Mesodermal cell (in vitro differentiated cells): ENCODE data around the gene ZNF678.
"Not testable (repeated sequence)": the region's sequence is repeated elsewhere in the genome, so short reads cannot be mapped to it uniquely, and the experiment has no call there.

Source experiments
- H3K27ac ChIP-seq: 2 replicates; pipeline ENCODE4 v1.7.0; 2013; ENCODE audit warnings: mild to moderate bottlenecking, low read depth, low read length, moderate library complexity; ENCODE audit not compliant: severe bottlenecking
- H3K36me3 ChIP-seq: 2 replicates; pipeline ENCODE4 v1.7.1; 2013; ENCODE audit warnings: mild to moderate bottlenecking, low read length, moderate library complexity; ENCODE audit not compliant: control insufficient read depth, insufficient read depth
- H3K4me1 ChIP-seq: one replicate; pipeline ENCODE4 v1.7.1; 2013; ENCODE audit warnings: mild to moderate bottlenecking, low read length; ENCODE audit not compliant: insufficient read depth, control insufficient read depth, poor library complexity, severe bottlenecking
- H3K4me3 ChIP-seq: 2 replicates; pipeline ENCODE4 v1.7.0; 2013; ENCODE audit warnings: low read length, control low read depth, mild to moderate bottlenecking; ENCODE audit not compliant: insufficient read depth, poor library complexity, severe bottlenecking; ENCODE audit errors: extremely low read depth
- H3K9me3 ChIP-seq: 2 replicates; pipeline ENCODE4 v1.7.1; 2013; ENCODE audit warnings: mild to moderate bottlenecking, low read length, moderate library complexity; ENCODE audit not compliant: control insufficient read depth
- WGBS, 2 experiments: methylation state at CpG; one replicate each; pipeline ENCODE4 v1.1.5; 2013; ENCODE audit warnings: missing lambda C conversion rate in 2 of 2; ENCODE audit not compliant: insufficient coverage in 2 of 2; 5-methylcytosine and 5-hydroxymethylcytosine counted together

ZNF678 gene

DNA sequence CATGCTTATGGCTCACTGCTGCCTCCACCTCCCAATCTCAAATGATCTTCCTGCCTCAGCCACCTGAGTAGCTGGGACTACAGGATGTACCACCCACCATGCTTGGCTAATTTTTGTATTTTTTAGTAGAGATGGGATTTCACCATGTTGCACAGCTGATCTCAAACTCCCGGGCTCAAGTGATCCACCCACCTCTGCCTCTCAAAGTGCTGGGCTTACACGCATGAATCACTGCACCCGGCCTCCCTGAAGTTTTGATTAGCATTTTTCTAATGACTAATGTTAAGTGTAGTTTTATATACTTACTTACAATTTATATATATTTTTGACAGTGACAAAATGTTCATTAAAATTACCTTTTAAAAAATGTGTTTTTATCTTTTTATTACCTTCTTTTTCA lies 41.1 kb downstream of the ZNF678 start:
- peaks cover 16% of the 10 kb centered on the region for H3K9me3 ChIP-seq
- WGBS, 2 experiments = no CpG with 5 or more reads among the region's 3 CpGs

DNA sequence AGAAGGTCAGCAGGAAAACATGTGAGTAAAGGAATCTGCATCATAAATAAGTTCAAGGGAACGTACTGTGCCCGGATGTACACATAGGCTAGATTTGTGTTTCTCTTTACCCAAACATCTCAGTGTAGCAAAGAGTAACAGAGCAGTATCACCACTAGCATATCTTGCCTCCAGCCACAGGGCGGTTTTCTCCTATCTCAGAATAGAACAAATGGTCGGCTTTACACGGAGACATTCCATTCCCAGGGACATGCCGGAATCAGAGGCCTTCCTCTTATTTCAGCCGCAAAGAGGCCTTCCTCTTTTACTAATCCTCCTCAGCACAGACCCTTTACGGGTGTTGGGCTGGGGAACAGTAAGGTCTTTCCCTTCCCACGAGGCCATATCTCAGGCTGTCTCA lies 42.9 kb downstream of the ZNF678 start:
- WGBS, 2 experiments = 94 to 97% methylated on average over 7 to 9 of the region's 9 CpGs

More for the DNA sequence above, 41.1 kb downstream of the ZNF678 start:
- Histone ChIP-seq H3K4me3 (no peak overlapping the region), H3K4me1 (no peaks in the 10 kb centered on the region), H3K27ac (no peak overlapping the region), H3K36me3 (peaks cover 3% of the 10 kb centered on the region)

DNA sequence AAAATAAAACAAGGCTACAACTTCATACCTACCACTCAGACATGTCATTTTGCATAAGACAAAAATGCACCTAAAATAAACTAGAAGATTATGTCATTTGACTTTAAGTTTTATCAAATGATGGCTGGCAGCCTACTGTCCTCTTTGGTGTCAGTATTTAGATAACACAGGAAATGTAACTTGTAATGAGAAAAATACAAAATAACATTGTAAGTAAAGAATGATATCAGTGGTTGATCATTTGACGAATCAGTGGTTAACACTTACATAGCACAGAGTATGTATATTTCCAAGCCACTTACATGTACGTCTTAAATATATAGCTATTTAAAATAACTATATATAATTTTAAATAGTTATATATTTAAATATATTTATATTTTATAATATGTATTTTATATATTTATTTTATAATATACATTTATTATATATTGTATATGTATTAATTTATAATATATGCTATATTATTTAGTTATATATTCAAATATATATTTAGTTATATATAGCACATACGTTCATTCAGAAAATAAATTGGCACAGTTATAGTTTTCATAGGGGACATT lies 44.1 kb downstream of the ZNF678 start:
- H3K4me1 ChIP-seq = no peaks in the 10 kb centered on the region
- H3K9me3 ChIP-seq = peaks cover 11% of the 10 kb centered on the region
- H3K4me3 ChIP-seq = no peak overlapping the region
- no CpG with 5 or more reads among the region's 3 CpGs for WGBS, 2 experiments
- H3K36me3 ChIP-seq = peaks cover 21% of the 10 kb centered on the region
- H3K27ac ChIP-seq = no peak overlapping the region

More for the DNA sequence above, 42.9 kb downstream of the ZNF678 start:
- H3K4me3 ChIP-seq, H3K27ac ChIP-seq, H3K4me1 ChIP-seq: not testable (repeated sequence)
- Histone ChIP-seq H3K9me3 (peaks cover 11% of the 10 kb centered on the region), H3K36me3 (peaks cover 13% of the 10 kb centered on the region)

DNA sequence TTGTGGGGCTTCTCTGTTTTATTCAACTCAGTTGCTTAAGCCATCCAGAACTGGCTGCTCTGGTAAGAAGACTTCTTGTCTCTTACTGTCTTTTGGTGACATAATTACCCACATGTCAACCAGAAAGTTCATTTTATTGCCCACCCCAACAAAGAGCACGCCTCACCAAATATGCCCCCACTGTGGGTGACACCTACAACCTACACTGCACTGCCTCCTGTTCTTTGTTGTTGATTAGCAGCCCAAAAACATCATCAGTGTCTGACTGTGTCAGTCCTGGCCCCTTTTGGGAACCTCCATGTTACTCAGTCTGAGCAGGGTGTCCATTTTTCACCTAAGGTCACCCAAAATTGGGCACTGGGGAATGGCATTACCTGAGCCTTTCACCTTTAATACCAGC lies 49.3 kb downstream of the ZNF678 start:
- peaks cover 47% of the 10 kb centered on the region for H3K36me3 ChIP-seq
- no peak overlapping the region for H3K27ac ChIP-seq
- H3K4me1 ChIP-seq = no peaks in the 10 kb centered on the region
- peaks cover 21% of the 10 kb centered on the region for H3K9me3 ChIP-seq
- H3K4me3 ChIP-seq = no peak overlapping the region
- 100% methylated on average over 1 of the region's 1 CpG; no CpG with 5 or more reads in 1 of the 2 experiments for WGBS, 2 experiments

DNA sequence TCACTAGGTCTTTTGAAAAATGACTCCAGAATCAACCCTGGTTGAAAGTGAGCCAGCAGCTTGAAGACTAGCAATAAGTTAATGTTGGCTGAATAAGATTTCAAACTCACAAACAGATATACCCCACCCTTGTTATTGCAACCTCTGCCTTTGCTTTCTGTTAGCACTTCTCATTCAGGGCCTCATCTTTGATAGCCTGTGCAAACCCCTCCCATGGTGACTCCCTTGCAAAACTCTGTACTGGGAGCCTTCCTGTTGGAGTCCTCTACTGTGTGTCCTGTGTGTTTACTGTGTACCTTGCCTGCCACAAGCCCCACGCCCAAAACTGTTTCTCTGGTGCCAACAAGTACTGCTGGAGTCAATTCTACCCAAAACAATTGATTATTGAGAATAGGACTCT lies 50.2 kb downstream of the ZNF678 start:
- H3K4me1 ChIP-seq = no peaks in the 10 kb centered on the region
- peaks cover 30% of the 10 kb centered on the region for H3K9me3 ChIP-seq
- no peak overlapping the region for H3K27ac ChIP-seq
- no CpG with 5 or more reads among the region's 1 CpG for WGBS, 2 experiments
- H3K36me3 ChIP-seq = peaks cover 46% of the 10 kb centered on the region
- H3K4me3 ChIP-seq = no peak overlapping the region

DNA sequence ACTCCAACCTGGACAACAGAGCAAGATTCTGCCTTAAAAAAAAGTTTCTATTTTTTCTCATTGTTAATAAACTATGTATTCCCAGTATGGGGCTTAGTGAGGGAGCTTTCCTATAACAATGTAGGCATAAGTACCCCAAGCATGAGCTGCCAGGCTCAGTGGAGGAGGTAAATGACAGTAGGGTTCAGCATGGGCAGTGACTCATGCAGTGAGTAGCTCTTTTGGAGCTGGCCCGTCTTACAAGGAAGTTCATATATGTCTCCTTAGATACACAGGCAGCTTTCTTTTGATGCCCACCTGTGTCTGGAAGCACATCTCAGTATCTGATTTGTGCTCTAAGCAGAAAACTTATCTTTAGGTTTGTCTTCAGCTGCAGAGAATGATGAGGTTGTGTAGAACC lies 57.9 kb downstream of the ZNF678 start:
- Histone ChIP-seq H3K36me3 (peaks cover 14% of the 10 kb centered on the region), H3K9me3 (peaks cover 45% of the 10 kb centered on the region), H3K27ac (no peak overlapping the region), H3K4me1 (no peaks in the 10 kb centered on the region), H3K4me3 (no peak overlapping the region)
- WGBS, 2 experiments = 88 to 100% methylated on average over 1 of the region's 1 CpG

DNA sequence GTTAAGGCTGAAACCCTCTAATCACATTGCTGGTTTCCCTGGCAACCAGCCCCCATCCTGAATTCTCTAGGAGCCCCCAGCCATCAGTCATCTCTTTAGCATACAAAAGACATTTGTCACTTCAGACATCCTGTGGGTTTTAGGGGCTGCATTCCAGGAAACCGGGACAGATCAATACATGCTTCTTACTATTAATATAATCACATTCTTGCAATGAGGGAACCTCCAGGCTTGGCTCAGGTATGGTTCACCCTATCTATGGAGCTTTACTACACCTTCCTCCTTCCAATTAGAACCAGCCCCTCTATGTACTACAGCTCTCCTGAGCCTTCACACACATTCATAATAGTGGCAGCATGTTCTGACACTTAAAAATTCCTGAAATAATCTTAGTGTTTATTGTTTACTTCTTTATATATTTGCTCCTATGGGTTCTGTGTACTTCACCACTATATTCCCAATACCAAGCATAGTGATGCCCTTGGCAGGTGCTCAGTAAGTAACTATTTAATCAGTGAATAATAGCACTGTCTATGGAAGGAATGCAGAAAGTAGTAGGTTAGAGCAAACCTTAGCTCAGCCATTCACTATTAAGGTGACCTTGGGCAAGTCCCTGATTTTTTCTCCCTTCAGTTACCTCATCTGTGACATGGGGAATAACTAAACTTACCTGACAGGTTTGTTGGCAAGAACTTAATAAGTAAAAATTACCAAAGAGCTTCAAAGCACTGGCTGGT lies 59.6 kb downstream of the ZNF678 start:
- Histone ChIP-seq H3K36me3 (peaks cover 4% of the 10 kb centered on the region), H3K4me3 (no peak overlapping the region), H3K27ac (no peak overlapping the region), H3K4me1 (no peaks in the 10 kb centered on the region), H3K9me3 (peaks cover 33% of the 10 kb centered on the region)
- 86% methylated on average over 1 of the region's 1 CpG; no CpG with 5 or more reads in 1 of the 2 experiments for WGBS, 2 experiments

DNA sequence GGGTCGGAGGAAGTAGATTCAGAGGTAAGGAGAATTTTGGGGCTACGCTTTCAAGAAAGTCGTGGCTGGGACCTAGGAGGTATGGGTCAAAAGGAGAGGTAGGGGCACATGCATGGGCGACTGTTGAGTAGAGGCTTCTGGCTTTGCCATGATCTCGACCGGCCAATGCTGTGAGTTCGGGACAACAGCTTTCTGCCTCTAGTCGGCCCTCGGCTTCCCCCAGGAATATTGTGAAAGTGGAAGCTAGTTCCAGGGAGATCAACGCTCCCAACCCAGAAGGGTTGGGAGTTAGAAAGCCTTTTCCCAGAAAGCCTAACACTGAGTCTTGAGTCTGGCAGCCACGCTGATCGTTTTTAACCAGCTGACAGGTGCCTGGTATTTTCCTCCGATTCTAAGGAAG lies 69.0 kb downstream of the ZNF678 start:
- Histone ChIP-seq H3K27ac (no peak overlapping the region), H3K9me3 (peaks cover 34% of the 10 kb centered on the region), H3K4me1 (no peaks in the 10 kb centered on the region), H3K36me3 (peaks cover 4% of the 10 kb centered on the region), H3K4me3 (no peak overlapping the region)
- 84 to 91% methylated on average over 13 of the region's 13 CpGs for WGBS, 2 experiments

DNA sequence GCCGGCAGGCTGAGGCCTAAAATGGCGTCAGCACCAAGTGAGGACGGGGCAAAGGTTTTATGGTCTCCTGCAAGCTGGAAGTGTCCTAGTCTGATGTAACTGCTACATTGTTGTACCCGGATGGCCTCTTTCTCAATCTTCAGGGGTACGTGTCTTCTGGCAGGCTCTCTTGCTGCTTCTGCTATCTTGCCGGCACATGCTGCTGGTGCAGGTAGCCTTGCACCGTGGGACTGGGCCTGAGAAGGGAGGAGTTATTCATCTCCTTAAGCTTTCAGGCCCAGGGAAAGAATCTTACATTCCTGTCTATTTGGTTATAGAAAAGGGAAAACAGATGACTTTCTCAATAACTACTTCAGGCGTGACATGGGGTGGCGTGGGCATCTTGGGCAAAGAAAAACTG lies 72.2 kb downstream of the ZNF678 start:
- peaks cover 65% of the 10 kb centered on the region for H3K9me3 ChIP-seq

DNA sequence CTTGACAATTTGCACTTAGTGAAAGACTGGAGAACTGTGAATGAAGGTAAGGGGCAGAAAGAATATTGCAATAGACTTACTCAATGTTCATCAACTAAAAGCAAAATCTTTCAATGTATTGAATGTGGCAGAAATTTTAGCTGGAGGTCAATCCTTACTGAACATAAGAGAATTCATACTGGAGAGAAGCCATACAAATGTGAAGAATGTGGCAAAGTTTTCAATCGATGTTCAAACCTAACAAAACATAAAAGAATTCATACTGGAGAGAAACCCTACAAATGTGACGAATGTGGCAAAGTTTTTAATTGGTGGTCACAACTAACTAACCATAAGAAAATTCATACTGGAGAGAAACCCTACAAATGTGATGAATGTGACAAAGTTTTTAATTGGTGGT lies 91.1 kb downstream of the ZNF678 start:
- Histone ChIP-seq H3K9me3 (peaks cover 67% of the 10 kb centered on the region), H3K4me3 (no peak overlapping the region), H3K27ac (no peak overlapping the region), H3K4me1 (no peaks in the 10 kb centered on the region), H3K36me3 (peaks cover 41% of the 10 kb centered on the region)
- no CpG with 5 or more reads among the region's 2 CpGs for WGBS, 2 experiments

More for the DNA sequence above, 72.2 kb downstream of the ZNF678 start:
- no peaks in the 10 kb centered on the region for H3K4me1 ChIP-seq
- no peak overlapping the region for H3K27ac ChIP-seq
- H3K36me3 ChIP-seq = peaks cover 4% of the 10 kb centered on the region
- no peak overlapping the region for H3K4me3 ChIP-seq
- WGBS, 2 experiments = 98 to 99% methylated on average over 8 to 9 of the region's 9 CpGs
